Transverse colon (tissue), 4 donors: ENCODE results near the gene GOLM1.

Experiments
- EP300 ChIP-seq: sonication (generic); formaldehyde crosslinking; IDR thresholded peaks from one replicate; pipeline ENCODE4 v1.6.1; 2017; ENCODE audit warnings: antibody characterized with exemption, low read depth
- POLR2A ChIP-seq: fragments of 450-650 bp; IDR thresholded peaks from one replicate; pipeline ENCODE4 v1.6.1; 2016; ENCODE audit warnings: antibody characterized with exemption, mild to moderate bottlenecking, moderate library complexity
- POLR2AphosphoS5 ChIP-seq, 3 donors: sonication (generic); formaldehyde crosslinking; IDR thresholded peaks; one replicate each; pipeline ENCODE4 v1.6.1; 2016; ENCODE audit warnings: antibody characterized with exemption in 3 of 3
- TF ChIP-seq, protein P1 (sequence below), 5 experiments: fragments of 200-600 bp in 3 of 5; fragments of 450-650 bp in 2 of 5; sonication (generic) in 3 of 5; IDR thresholded peaks; 1 replicate in 2 of 5; 2 replicates in 3 of 5; pipeline ENCODE4 v1.5.1; 2016 to 2017; ENCODE audit warnings: antibody characterized with exemption in 5 of 5, inconsistent platforms in 3 of 5, mild to moderate bottlenecking in 2 of 5, moderate library complexity in 1 of 5

- TF ChIP-seq, protein P1, sequence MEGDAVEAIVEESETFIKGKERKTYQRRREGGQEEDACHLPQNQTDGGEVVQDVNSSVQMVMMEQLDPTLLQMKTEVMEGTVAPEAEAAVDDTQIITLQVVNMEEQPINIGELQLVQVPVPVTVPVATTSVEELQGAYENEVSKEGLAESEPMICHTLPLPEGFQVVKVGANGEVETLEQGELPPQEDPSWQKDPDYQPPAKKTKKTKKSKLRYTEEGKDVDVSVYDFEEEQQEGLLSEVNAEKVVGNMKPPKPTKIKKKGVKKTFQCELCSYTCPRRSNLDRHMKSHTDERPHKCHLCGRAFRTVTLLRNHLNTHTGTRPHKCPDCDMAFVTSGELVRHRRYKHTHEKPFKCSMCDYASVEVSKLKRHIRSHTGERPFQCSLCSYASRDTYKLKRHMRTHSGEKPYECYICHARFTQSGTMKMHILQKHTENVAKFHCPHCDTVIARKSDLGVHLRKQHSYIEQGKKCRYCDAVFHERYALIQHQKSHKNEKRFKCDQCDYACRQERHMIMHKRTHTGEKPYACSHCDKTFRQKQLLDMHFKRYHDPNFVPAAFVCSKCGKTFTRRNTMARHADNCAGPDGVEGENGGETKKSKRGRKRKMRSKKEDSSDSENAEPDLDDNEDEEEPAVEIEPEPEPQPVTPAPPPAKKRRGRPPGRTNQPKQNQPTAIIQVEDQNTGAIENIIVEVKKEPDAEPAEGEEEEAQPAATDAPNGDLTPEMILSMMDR (IDR thresholded peaks at IDR 0.05) = no peak
- TF ChIP-seq POLR2A = no peak
- no peak for TF ChIP-seq EP300
- no peak for TF ChIP-seq POLR2AphosphoS5 (IDR thresholded peaks at IDR 0.05)
Observed at GRCh38 chr9:86102626-86103025, 3.3 kb upstream of the GOLM1 start.
